Measurements from ENCODE around the gene BTBD16. TPM values are rescaled to one million over a fixed set of nuclear protein-coding genes. Genes with fewer than 3 reads are reported as not detected.
A peak's percentile ranks its signal among the peaks of the same experiment; 100 is the strongest.

The BTBD16 gene
- total and polyA plus RNA-seq, 2 of the 13 experiments (the other 11 are each of a cell fraction or from before 2014, with no cell fraction given) = 5.0 to 11.9 TPM

DNA sequence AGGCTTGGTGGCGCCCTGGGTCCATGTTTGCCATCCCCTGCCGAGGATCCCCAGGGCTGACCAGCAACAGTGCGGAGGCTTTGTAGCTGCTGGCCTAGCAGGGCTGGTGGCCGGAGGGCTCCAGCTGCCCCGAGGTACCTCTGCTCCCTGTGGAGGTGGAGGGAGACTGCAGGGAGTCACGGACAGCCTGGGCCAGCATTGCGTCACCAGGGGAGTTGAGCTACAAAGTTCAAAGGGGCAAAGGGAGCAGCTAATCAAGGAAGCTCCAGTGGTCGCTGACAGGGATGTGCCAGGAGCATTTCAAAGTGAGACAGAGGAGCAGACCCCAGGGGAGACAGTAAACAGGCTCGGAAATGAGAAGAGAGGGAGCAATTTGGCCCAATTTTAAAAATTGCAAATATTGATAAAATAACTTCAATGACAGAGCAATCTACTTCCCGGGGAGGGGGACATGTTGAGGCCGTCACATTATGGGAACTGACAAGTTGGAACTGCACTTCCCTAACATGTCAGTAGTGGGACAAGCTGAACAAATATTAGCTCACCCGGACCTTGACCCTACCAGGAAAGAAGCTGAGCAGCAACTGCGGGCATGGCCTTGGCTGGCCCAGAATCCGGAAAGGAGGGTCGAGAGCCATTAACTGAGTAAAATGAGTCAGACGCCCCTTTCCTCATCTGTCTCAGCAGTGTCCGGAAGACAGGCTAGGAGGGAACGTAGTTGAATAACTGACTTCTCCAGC is 39.4 kb downstream of the BTBD16 start (continued):
- TF ChIP-seq, protein P1, sequence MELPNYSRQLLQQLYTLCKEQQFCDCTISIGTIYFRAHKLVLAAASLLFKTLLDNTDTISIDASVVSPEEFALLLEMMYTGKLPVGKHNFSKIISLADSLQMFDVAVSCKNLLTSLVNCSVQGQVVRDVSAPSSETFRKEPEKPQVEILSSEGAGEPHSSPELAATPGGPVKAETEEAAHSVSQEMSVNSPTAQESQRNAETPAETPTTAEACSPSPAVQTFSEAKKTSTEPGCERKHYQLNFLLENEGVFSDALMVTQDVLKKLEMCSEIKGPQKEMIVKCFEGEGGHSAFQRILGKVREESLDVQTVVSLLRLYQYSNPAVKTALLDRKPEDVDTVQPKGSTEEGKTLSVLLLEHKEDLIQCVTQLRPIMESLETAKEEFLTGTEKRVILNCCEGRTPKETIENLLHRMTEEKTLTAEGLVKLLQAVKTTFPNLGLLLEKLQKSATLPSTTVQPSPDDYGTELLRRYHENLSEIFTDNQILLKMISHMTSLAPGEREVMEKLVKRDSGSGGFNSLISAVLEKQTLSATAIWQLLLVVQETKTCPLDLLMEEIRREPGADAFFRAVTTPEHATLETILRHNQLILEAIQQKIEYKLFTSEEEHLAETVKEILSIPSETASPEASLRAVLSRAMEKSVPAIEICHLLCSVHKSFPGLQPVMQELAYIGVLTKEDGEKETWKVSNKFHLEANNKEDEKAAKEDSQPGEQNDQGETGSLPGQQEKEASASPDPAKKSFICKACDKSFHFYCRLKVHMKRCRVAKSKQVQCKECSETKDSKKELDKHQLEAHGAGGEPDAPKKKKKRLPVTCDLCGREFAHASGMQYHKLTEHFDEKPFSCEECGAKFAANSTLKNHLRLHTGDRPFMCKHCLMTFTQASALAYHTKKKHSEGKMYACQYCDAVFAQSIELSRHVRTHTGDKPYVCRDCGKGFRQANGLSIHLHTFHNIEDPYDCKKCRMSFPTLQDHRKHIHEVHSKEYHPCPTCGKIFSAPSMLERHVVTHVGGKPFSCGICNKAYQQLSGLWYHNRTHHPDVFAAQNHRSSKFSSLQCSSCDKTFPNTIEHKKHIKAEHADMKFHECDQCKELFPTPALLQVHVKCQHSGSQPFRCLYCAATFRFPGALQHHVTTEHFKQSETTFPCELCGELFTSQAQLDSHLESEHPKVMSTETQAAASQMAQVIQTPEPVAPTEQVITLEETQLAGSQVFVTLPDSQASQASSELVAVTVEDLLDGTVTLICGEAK (IDR thresholded peaks at IDR 0.05) = no peak
- TF ChIP-seq, protein P1 (CRISPR knock-in tag; IDR thresholded peaks at IDR 0.05) = peak; percentile 69; the same call in 1 of the 2 replicates
- TF ChIP-seq MEF2D (CRISPR knock-in tag; IDR thresholded peaks at IDR 0.05) = peak; percentile 88
- peak; percentile 53 for TF ChIP-seq TBL1XR1 (IDR thresholded peaks at IDR 0.05; ENCODE audit: borderline replicate concordance, low read length, partially characterized antibody)
- TF ChIP-seq NR2F1 (CRISPR knock-in tag; IDR thresholded peaks at IDR 0.05) = peak; percentile 81 to 95
- TF ChIP-seq FOXJ3 (CRISPR knock-in tag; IDR thresholded peaks at IDR 0.05; ENCODE audit: borderline replicate concordance) = peak; percentile 34; the same call in 1 of the 2 replicates
- TF ChIP-seq, protein P2, sequence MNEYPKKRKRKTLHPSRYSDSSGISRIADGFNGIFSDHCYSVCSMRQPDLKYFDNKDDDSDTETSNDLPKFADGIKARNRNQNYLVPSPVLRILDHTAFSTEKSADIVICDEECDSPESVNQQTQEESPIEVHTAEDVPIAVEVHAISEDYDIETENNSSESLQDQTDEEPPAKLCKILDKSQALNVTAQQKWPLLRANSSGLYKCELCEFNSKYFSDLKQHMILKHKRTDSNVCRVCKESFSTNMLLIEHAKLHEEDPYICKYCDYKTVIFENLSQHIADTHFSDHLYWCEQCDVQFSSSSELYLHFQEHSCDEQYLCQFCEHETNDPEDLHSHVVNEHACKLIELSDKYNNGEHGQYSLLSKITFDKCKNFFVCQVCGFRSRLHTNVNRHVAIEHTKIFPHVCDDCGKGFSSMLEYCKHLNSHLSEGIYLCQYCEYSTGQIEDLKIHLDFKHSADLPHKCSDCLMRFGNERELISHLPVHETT (CRISPR knock-in tag; conservative IDR thresholded peaks at IDR 0.05) = 0 out of 2 replicates have a peak, but pooled peaks have one; percentile 34
- TF ChIP-seq, protein P3, sequence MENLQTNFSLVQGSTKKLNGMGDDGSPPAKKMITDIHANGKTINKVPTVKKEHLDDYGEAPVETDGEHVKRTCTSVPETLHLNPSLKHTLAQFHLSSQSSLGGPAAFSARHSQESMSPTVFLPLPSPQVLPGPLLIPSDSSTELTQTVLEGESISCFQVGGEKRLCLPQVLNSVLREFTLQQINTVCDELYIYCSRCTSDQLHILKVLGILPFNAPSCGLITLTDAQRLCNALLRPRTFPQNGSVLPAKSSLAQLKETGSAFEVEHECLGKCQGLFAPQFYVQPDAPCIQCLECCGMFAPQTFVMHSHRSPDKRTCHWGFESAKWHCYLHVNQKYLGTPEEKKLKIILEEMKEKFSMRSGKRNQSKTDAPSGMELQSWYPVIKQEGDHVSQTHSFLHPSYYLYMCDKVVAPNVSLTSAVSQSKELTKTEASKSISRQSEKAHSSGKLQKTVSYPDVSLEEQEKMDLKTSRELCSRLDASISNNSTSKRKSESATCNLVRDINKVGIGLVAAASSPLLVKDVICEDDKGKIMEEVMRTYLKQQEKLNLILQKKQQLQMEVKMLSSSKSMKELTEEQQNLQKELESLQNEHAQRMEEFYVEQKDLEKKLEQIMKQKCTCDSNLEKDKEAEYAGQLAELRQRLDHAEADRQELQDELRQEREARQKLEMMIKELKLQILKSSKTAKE (CRISPR knock-in tag; IDR thresholded peaks at IDR 0.05; ENCODE audit: borderline replicate concordance) = peak; percentile 90
- peak; percentile 80 for TF ChIP-seq GATAD2A (CRISPR knock-in tag; IDR thresholded peaks at IDR 0.05)
- peak; percentile 33; the same call in 1 of the 2 replicates for TF ChIP-seq ZNF644 (CRISPR knock-in tag; IDR thresholded peaks at IDR 0.05; ENCODE audit: low read depth)
- TF ChIP-seq NR2C2 (CRISPR knock-in tag; IDR thresholded peaks at IDR 0.05; ENCODE audit: borderline replicate concordance) = peak; percentile 88
- peak; percentile 74; the same call in 1 of the 2 replicates for TF ChIP-seq NCOA1 (CRISPR knock-in tag; IDR thresholded peaks at IDR 0.05)
- peak; percentile 72 for TF ChIP-seq ATF1 (CRISPR knock-in tag; IDR thresholded peaks at IDR 0.05)
- TF ChIP-seq ZNF383 (CRISPR knock-in tag; IDR thresholded peaks at IDR 0.05; ENCODE audit: borderline replicate concordance) = no peak
- TF ChIP-seq HMG20A (CRISPR knock-in tag; IDR thresholded peaks at IDR 0.05; ENCODE audit: borderline replicate concordance) = peak; percentile 71; the same call in 1 of the 2 replicates
- TF ChIP-seq ZNF446 (CRISPR knock-in tag; IDR thresholded peaks at IDR 0.05) = no peak
- TF ChIP-seq ZNF879 (CRISPR knock-in tag; IDR thresholded peaks at IDR 0.05) = peak; percentile 57; the same call in 1 of the 2 replicates

Measured in HepG2 (cell line).